HepG2 (cell line): Measurements from ENCODE around the gene ZNF48. TPM values are rescaled to one million over a fixed set of nuclear protein-coding genes. Genes with fewer than 3 reads are reported as not detected.

Source experiments
- ADNP ChIP-seq: sonication (generic); formaldehyde crosslinking; IDR thresholded peaks from 2 replicates; pipeline ENCODE4 v1.4.0; 2020; ENCODE audit warnings: missing genetic modification reagents
- MEIS1 ChIP-seq: sonication (generic); formaldehyde crosslinking; IDR thresholded peaks from 2 replicates; pipeline ENCODE4 v1.9.0; 2021; ENCODE audit warnings: mild to moderate bottlenecking, missing genetic modification reagents, moderate library complexity, borderline replicate concordance
- ZNF713 ChIP-seq: sonication (generic); formaldehyde crosslinking; IDR thresholded peaks from 2 replicates; pipeline ENCODE4 v1.4.0; 2020; ENCODE audit warnings: mild to moderate bottlenecking, missing genetic modification reagents
- polyA plus RNA-seq, 8 experiments: library from polyadenylated mRNA; depleted of rRNA in 3 of 8; stranded (reverse) in 7 of 8; unstranded in 1 of 8; fragments of >200 nt; fragmentation: Illumina TruSeq in 4 of 8; extraction: Trizol in 4 of 8; gene quantifications; 2 replicates each; pipeline versions ENCODE4 v1.2.1 to v1.2.3, GENCODE V29; 2011 to 2016; ENCODE audit warnings: low read depth in 4 of 8, missing spikeins in 1 of 8, mixed read lengths in 1 of 8; ENCODE audit not compliant: insufficient read depth in 1 of 8
- total RNA-seq, 5 experiments: library from RNA; depleted of rRNA; stranded (reverse); fragments of >200 nt; fragmentation: Illumina TruSeq; extraction: Trizol; gene quantifications; 2 replicates each; pipeline ENCODE4 v1.2.3, GENCODE V29; 2016; ENCODE audit warnings: low read depth in 1 of 5
- TF ChIP-seq, protein P1 (sequence below): sonication (generic); formaldehyde crosslinking; IDR thresholded peaks from one replicate; pipeline ENCODE4 v1.5.1; 2020; ENCODE audit warnings: mild to moderate bottlenecking, missing genetic modification reagents; ENCODE audit errors: not compliant biosample characterization
- TF ChIP-seq, protein P2 (sequence below): sonication (generic); formaldehyde crosslinking; IDR thresholded peaks from 2 replicates; pipeline ENCODE4 v1.4.0; 2020; ENCODE audit warnings: missing genetic modification reagents
- TF ChIP-seq, protein P3 (sequence below): sonication (generic); IDR thresholded peaks from 2 replicates; pipeline ENCODE4 v1.6.1; 2016; ENCODE audit warnings: low read depth, borderline replicate concordance
- TF ChIP-seq, protein P4 (sequence below): sonication (generic); formaldehyde crosslinking; IDR thresholded peaks from 2 replicates; pipeline ENCODE4 v1.4.0; 2020; ENCODE audit warnings: missing genetic modification reagents
- TF ChIP-seq, protein P5 (sequence below): sonication (generic); formaldehyde crosslinking; IDR thresholded peaks from 2 replicates; pipeline ENCODE4 v1.4.0; 2020; ENCODE audit warnings: missing genetic modification reagents
- TF ChIP-seq, protein P6 (sequence below): sonication (generic); formaldehyde crosslinking; IDR thresholded peaks from 2 replicates; pipeline ENCODE4 v1.8.1; 2023; ENCODE audit warnings: mild to moderate bottlenecking, missing genetic modification reagents

ZNF48 gene
- total and polyA plus RNA-seq, 2 of the 13 experiments (the other 11 are each of a cell fraction or from before 2014, with no cell fraction given): 9.9 to 12.3 TPM

DNA sequence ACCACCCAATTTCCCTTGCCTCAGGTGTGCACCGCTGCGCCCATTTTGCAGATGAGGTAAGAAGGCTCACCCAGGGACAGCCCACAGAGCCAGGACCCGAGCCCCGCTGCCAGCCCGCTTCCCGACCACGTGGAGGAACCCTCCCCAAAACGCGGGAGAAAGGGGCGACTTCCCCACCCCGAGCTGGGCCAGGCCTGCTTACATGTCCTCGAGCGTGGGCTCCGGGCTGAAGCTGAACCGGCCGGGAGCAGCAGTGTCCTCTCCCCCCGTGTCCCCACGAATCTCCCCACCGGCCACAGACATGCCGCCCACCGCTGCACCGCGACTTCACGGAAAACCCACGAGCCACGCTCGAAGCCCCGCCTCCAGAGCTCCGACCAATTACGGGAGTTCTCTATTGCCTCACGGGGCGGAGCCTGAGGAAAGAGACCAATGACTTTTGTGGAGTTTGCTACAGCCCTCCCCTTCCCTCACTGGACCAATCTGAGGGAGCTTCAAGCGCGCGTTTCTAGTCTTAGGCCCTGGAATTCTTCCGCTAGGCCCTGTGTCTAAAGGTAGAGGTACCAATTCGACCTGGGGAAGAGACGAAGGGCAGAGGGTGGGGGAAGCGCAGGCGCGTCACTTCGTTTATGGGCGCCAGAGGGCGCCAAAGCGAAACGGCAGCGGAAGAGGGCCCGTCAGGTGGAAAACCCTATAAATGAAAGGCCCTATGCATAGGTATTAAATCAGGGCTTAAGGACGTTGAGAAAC is 34.6 kb downstream of the ZNF48 start, which contains the start of gene DCTPP1 (continued):
- TF ChIP-seq, protein P1, sequence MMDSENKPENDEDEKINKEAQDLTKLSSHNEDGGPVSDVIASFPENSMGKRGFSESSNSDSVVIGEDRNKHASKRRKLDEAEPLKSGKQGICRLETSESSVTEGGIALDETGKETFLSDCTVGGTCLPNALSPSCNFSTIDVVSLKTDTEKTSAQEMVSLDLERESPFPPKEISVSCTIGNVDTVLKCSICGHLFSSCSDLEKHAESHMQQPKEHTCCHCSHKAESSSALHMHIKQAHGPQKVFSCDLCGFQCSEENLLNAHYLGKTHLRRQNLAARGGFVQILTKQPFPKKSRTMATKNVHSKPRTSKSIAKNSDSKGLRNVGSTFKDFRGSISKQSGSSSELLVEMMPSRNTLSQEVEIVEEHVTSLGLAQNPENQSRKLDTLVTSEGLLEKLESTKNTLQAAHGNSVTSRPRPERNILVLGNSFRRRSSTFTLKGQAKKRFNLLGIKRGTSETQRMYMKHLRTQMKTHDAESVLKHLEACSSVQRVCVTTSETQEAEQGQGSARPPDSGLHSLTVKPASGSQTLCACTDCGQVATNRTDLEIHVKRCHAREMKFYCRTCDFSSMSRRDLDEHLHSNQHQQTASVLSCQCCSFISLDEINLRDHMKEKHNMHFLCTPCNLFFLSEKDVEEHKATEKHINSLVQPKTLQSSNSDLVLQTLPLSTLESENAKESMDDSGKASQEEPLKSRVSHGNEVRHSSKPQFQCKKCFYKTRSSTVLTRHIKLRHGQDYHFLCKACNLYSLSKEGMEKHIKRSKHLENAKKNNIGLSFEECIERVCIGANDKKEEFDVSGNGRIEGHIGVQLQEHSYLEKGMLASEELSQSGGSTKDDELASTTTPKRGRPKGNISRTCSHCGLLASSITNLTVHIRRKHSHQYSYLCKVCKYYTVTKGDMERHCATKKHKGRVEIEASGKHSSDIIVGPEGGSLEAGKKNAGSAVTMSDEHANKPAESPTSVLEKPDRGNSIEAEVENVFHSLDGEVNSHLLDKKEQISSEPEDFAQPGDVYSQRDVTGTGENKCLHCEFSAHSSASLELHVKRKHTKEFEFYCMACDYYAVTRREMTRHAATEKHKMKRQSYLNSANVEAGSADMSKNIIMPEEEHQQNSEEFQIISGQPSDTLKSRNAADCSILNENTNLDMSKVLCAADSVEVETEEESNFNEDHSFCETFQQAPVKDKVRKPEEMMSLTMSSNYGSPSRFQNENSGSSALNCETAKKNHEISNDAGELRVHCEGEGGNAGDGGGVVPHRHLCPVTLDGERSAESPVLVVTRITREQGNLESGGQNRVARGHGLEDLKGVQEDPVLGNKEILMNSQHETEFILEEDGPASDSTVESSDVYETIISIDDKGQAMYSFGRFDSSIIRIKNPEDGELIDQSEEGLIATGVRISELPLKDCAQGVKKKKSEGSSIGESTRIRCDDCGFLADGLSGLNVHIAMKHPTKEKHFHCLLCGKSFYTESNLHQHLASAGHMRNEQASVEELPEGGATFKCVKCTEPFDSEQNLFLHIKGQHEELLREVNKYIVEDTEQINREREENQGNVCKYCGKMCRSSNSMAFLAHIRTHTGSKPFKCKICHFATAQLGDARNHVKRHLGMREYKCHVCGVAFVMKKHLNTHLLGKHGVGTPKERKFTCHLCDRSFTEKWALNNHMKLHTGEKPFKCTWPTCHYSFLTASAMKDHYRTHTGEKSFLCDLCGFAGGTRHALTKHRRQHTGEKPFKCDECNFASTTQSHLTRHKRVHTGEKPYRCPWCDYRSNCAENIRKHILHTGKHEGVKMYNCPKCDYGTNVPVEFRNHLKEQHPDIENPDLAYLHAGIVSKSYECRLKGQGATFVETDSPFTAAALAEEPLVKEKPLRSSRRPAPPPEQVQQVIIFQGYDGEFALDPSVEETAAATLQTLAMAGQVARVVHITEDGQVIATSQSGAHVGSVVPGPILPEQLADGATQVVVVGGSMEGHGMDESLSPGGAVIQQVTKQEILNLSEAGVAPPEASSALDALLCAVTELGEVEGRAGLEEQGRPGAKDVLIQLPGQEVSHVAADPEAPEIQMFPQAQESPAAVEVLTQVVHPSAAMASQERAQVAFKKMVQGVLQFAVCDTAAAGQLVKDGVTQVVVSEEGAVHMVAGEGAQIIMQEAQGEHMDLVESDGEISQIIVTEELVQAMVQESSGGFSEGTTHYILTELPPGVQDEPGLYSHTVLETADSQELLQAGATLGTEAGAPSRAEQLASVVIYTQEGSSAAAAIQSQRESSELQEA (CRISPR knock-in tag): no peak
- no peak for TF ChIP-seq MEIS1 (CRISPR knock-in tag)
- TF ChIP-seq, protein P2, sequence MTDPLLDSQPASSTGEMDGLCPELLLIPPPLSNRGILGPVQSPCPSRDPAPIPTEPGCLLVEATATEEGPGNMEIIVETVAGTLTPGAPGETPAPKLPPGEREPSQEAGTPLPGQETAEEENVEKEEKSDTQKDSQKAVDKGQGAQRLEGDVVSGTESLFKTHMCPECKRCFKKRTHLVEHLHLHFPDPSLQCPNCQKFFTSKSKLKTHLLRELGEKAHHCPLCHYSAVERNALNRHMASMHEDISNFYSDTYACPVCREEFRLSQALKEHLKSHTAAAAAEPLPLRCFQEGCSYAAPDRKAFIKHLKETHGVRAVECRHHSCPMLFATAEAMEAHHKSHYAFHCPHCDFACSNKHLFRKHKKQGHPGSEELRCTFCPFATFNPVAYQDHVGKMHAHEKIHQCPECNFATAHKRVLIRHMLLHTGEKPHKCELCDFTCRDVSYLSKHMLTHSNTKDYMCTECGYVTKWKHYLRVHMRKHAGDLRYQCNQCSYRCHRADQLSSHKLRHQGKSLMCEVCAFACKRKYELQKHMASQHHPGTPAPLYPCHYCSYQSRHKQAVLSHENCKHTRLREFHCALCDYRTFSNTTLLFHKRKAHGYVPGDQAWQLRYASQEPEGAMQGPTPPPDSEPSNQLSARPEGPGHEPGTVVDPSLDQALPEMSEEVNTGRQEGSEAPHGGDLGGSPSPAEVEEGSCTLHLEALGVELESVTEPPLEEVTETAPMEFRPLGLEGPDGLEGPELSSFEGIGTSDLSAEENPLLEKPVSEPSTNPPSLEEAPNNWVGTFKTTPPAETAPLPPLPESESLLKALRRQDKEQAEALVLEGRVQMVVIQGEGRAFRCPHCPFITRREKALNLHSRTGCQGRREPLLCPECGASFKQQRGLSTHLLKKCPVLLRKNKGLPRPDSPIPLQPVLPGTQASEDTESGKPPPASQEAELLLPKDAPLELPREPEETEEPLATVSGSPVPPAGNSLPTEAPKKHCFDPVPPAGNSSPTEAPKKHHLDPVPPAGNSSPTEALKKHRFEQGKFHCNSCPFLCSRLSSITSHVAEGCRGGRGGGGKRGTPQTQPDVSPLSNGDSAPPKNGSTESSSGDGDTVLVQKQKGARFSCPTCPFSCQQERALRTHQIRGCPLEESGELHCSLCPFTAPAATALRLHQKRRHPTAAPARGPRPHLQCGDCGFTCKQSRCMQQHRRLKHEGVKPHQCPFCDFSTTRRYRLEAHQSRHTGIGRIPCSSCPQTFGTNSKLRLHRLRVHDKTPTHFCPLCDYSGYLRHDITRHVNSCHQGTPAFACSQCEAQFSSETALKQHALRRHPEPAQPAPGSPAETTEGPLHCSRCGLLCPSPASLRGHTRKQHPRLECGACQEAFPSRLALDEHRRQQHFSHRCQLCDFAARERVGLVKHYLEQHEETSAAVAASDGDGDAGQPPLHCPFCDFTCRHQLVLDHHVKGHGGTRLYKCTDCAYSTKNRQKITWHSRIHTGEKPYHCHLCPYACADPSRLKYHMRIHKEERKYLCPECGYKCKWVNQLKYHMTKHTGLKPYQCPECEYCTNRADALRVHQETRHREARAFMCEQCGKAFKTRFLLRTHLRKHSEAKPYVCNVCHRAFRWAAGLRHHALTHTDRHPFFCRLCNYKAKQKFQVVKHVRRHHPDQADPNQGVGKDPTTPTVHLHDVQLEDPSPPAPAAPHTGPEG (CRISPR knock-in tag): peak; percentile 90
- TF ChIP-seq, protein P3, sequence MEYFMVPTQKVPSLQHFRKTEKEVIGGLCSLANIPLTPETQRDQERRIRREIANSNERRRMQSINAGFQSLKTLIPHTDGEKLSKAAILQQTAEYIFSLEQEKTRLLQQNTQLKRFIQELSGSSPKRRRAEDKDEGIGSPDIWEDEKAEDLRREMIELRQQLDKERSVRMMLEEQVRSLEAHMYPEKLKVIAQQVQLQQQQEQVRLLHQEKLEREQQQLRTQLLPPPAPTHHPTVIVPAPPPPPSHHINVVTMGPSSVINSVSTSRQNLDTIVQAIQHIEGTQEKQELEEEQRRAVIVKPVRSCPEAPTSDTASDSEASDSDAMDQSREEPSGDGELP: no peak
- no peak for TF ChIP-seq ADNP
- TF ChIP-seq, protein P4, sequence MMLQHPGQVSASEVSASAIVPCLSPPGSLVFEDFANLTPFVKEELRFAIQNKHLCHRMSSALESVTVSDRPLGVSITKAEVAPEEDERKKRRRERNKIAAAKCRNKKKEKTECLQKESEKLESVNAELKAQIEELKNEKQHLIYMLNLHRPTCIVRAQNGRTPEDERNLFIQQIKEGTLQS (CRISPR knock-in tag): 0 out of 2 replicates have a peak, but pooled peaks have one; percentile 25
- TF ChIP-seq, protein P5, sequence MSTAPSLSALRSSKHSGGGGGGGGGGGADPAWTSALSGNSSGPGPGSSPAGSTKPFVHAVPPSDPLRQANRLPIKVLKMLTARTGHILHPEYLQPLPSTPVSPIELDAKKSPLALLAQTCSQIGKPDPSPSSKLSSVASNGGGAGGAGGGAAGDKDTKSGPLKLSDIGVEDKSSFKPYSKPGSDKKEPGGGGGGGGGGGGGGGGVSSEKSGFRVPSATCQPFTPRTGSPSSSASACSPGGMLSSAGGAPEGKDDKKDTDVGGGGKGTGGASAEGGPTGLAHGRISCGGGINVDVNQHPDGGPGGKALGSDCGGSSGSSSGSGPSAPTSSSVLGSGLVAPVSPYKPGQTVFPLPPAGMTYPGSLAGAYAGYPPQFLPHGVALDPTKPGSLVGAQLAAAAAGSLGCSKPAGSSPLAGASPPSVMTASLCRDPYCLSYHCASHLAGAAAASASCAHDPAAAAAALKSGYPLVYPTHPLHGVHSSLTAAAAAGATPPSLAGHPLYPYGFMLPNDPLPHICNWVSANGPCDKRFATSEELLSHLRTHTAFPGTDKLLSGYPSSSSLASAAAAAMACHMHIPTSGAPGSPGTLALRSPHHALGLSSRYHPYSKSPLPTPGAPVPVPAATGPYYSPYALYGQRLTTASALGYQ: no peak; the same call in 1 of the 2 replicates
- TF ChIP-seq ZNF713: peak; percentile 83; the same call in 1 of the 2 replicates
- TF ChIP-seq, protein P6, sequence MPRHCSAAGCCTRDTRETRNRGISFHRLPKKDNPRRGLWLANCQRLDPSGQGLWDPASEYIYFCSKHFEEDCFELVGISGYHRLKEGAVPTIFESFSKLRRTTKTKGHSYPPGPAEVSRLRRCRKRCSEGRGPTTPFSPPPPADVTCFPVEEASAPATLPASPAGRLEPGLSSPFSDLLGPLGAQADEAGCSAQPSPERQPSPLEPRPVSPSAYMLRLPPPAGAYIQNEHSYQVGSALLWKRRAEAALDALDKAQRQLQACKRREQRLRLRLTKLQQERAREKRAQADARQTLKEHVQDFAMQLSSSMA: peak; percentile 84
